ENCODE data around the gene TENT4B. TPM values are rescaled to one million over a fixed set of nuclear protein-coding genes. Genes with fewer than 3 reads are reported as not detected.

The TENT4B gene
- polyA plus RNA-seq, 1 of the 3 experiments (the other 2 are of a cell fraction), result 5.6 TPM

- H3K36me3 ChIP-seq (replicated peaks in 1 of 2; ENCODE audit: control insufficient read depth in 1 of 2, insufficient read depth in 2 of 2, low read length in 1 of 2), result no peaks in the 10 kb centered on the region
- no peaks in the 10 kb centered on the region for H3K27me3 ChIP-seq (ENCODE audit: insufficient read depth)
- no peaks in the 10 kb centered on the region for H4K20me1 ChIP-seq (ENCODE audit: insufficient read depth)
- H3K9me3 ChIP-seq, result no peaks in the 10 kb centered on the region
- H2AFZ ChIP-seq (ENCODE audit: low read depth), result no peak overlapping the region
- H3K4me1 ChIP-seq (ENCODE audit: control insufficient read depth in 1 of 2, insufficient read depth in 2 of 2, low read depth in 1 of 2, low read length in 1 of 2), result peaks cover 5 to 29% of the 10 kb centered on the region in 2 experiments; a peak in 3 of 4 replicates
- H3K27ac ChIP-seq (ENCODE audit: low read depth in 2 of 2, low read length in 1 of 2), result no peak overlapping the region
- peaks cover 47% of the 10 kb centered on the region for H3F3A ChIP-seq (replicated peaks; ENCODE audit: insufficient read depth)
- no peak overlapping the region for H3K4me2 ChIP-seq
- no peak overlapping the region for H3K9ac ChIP-seq
- 56% methylated on average over 4 of the region's 4 CpGs for WGBS (ENCODE audit: low lambda C conversion rate)
- H3K4me3 ChIP-seq (ENCODE audit: low read depth in 2 of 2, low read length in 1 of 2), result no peak overlapping the region
- ChIA-PET POLR2A (no interaction called here), CTCF (interaction anchor here (1.4 to 2.8 kb wide), 3 partner anchors 9 to 174 kb away, joined by 4 to 16 read pairs (median 5); partner anchors contain the start of gene CNEP1R1)
- TF ChIP-seq TAF1 (IDR thresholded peaks at IDR 0.05; ENCODE audit: borderline replicate concordance, low read depth, low read length) (no peak), RXRA (IDR thresholded peaks at IDR 0.05; ENCODE audit: borderline replicate concordance, low read depth) (no peak), ZBTB33 (IDR thresholded peaks at IDR 0.05; ENCODE audit: borderline replicate concordance, low read depth) (no peak), GABPA (IDR thresholded peaks at IDR 0.05; ENCODE audit: low read depth) (no peak), YY1 (IDR thresholded peaks at IDR 0.05; ENCODE audit: low read depth) (no peak), GATA2 (CRISPR knock-in tag; IDR thresholded peaks at IDR 0.05) (no peak), RCOR1 (IDR thresholded peaks at IDR 0.05; ENCODE audit: low read length) (no peak), SIN3A (IDR thresholded peaks at IDR 0.05; ENCODE audit: borderline replicate concordance, low read depth, low read length) (no peak), POLR2AphosphoS5 (IDR thresholded peaks at IDR 0.05; ENCODE audit: low read depth, low read length) (no peak), MEF2A (IDR thresholded peaks at IDR 0.05; ENCODE audit: borderline replicate concordance, low read depth) (no peak), EP300 (IDR thresholded peaks at IDR 0.05; ENCODE audit: borderline replicate concordance in 1 of 2, low read depth in 1 of 2, low read length in 1 of 2) (no peak), FOXJ3 (CRISPR knock-in tag; IDR thresholded peaks at IDR 0.05) (no peak), FOSL2 (IDR thresholded peaks at IDR 0.05; ENCODE audit: borderline replicate concordance, low read depth) (no peak), ELF1 (IDR thresholded peaks at IDR 0.05) (no peak)
- TF ChIP-seq, protein P1, sequence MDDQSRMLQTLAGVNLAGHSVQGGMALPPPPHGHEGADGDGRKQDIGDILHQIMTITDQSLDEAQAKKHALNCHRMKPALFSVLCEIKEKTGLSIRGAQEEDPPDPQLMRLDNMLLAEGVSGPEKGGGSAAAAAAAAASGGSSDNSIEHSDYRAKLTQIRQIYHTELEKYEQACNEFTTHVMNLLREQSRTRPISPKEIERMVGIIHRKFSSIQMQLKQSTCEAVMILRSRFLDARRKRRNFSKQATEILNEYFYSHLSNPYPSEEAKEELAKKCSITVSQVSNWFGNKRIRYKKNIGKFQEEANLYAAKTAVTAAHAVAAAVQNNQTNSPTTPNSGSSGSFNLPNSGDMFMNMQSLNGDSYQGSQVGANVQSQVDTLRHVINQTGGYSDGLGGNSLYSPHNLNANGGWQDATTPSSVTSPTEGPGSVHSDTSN (IDR thresholded peaks at IDR 0.05), result no peak
- no peaks in the 10 kb centered on the region for H3K9me2 ChIP-seq
- peaks cover 80% of the 10 kb centered on the region for H3K79me2 ChIP-seq (ENCODE audit: insufficient read depth)
- no peak for DNase-seq
These were observed 45.8 kb downstream of the TENT4B start for GRCh38 chr16:50198802-50199403.

DNA sequence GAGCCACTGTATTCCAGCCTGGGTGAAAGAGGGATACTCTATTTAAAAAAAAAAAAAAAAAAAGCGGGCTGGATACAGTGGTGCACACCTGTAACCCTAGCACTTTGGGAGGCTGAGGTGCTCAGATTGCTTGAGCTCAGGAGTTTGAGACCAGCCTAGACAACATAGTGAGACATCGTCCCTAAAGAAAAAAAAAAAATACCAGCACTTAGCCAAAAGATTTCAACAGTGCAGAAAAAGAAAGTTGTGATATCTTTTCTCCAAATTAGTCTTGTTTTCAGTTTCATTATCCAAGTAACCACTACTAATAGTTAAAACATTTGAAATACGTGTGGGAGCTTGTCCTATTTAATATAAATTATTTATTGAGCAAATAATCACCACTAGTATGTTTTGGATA, 48.7 kb downstream of the TENT4B start:
- H3K9me3 ChIP-seq, result no peaks in the 10 kb centered on the region
- H3K9me2 ChIP-seq, result no peaks in the 10 kb centered on the region
- no peak overlapping the region for H2AFZ ChIP-seq (ENCODE audit: low read depth)
- H3K9ac ChIP-seq, result peak overlapping the region; percentile 71; the same call in 1 of the 2 replicates
- H3K36me3 ChIP-seq (replicated peaks in 1 of 2; ENCODE audit: control insufficient read depth in 1 of 2, insufficient read depth in 2 of 2, low read length in 1 of 2), result no peaks in the 10 kb centered on the region
- peak overlapping the region; percentile 78 for H3K4me2 ChIP-seq
- WGBS (ENCODE audit: low lambda C conversion rate), result 86% methylated on average over 3 of the region's 3 CpGs
- ChIA-PET CTCF (interaction anchor here (0.8 to 2.1 kb wide), 4 partner anchors 9 to 244 kb away, joined by 3 to 15 read pairs (median 3); no protein-coding TSS in a partner anchor), POLR2A (no interaction called here)
- H3K79me2 ChIP-seq (ENCODE audit: insufficient read depth), result peaks cover 89% of the 10 kb centered on the region
- no peak overlapping the region for H3K4me3 ChIP-seq (ENCODE audit: low read depth in 2 of 2, low read length in 1 of 2)
- peak overlapping the region; percentile 77 to 99; a peak in 3 of 4 replicates for H3K27ac ChIP-seq (ENCODE audit: low read depth in 2 of 2, low read length in 1 of 2)
- no peaks in the 10 kb centered on the region for H4K20me1 ChIP-seq (ENCODE audit: insufficient read depth)
- H3K4me1 ChIP-seq (ENCODE audit: control insufficient read depth in 1 of 2, insufficient read depth in 2 of 2, low read depth in 1 of 2, low read length in 1 of 2), result peaks cover 13 to 32% of the 10 kb centered on the region in 2 experiments; a peak in 3 of 4 replicates
- no peak for DNase-seq
- no peaks in the 10 kb centered on the region for H3K27me3 ChIP-seq (ENCODE audit: insufficient read depth)
- peaks cover 40% of the 10 kb centered on the region for H3F3A ChIP-seq (replicated peaks; ENCODE audit: insufficient read depth)
- TF ChIP-seq RCOR1 (IDR thresholded peaks at IDR 0.05; ENCODE audit: low read length) (no peak), NFIC (IDR thresholded peaks at IDR 0.05; ENCODE audit: borderline replicate concordance) (no peak), RFX5 (IDR thresholded peaks at IDR 0.05; ENCODE audit: low read length) (no peak), GABPA (IDR thresholded peaks at IDR 0.05; ENCODE audit: low read depth) (no peak), TAF1 (IDR thresholded peaks at IDR 0.05; ENCODE audit: borderline replicate concordance, low read depth, low read length) (no peak), MEF2A (IDR thresholded peaks at IDR 0.05; ENCODE audit: borderline replicate concordance, low read depth) (no peak), FOSL2 (IDR thresholded peaks at IDR 0.05; ENCODE audit: borderline replicate concordance, low read depth) (no peak), RXRA (IDR thresholded peaks at IDR 0.05; ENCODE audit: borderline replicate concordance, low read depth) (no peak), GATA2 (CRISPR knock-in tag; IDR thresholded peaks at IDR 0.05) (no peak), POLR2AphosphoS5 (IDR thresholded peaks at IDR 0.05; ENCODE audit: low read depth, low read length) (no peak), ELF1 (IDR thresholded peaks at IDR 0.05) (no peak), YY1 (IDR thresholded peaks at IDR 0.05; ENCODE audit: low read depth) (no peak), TCF12 (IDR thresholded peaks at IDR 0.05) (no peak), CTCF (IDR thresholded peaks at IDR 0.05) (no peak)
- TF ChIP-seq, protein P2, sequence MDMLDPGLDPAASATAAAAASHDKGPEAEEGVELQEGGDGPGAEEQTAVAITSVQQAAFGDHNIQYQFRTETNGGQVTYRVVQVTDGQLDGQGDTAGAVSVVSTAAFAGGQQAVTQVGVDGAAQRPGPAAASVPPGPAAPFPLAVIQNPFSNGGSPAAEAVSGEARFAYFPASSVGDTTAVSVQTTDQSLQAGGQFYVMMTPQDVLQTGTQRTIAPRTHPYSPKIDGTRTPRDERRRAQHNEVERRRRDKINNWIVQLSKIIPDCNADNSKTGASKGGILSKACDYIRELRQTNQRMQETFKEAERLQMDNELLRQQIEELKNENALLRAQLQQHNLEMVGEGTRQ (IDR thresholded peaks at IDR 0.05; ENCODE audit: borderline replicate concordance, low read depth, low read length), result no peak

All from SK-N-SH (cell line).